SU-DHL-6 (cell line): ENCODE measurements around the gene BANP.

ENCODE experiments used
- EZH2phosphoT487 ChIP-seq: fragments of 200-600 bp; sonication (generic), shearing (Covaris generic); conservative IDR thresholded peaks from 2 replicates; pipeline ENCODE4 v1.6.1; 2018; ENCODE audit warnings: mild to moderate bottlenecking, antibody characterized with exemption, low read length, moderate library complexity, mixed read lengths
- TF ChIP-seq, protein P1 (sequence below): fragments of 200-600 bp; sonication (generic); IDR thresholded peaks from one replicate; pipeline ENCODE4 v1.5.1; 2017; ENCODE audit warnings: antibody characterized with exemption, mild to moderate bottlenecking, low read length, moderate library complexity; ENCODE audit not compliant: insufficient read depth, poor library complexity, severe bottlenecking

DNA sequence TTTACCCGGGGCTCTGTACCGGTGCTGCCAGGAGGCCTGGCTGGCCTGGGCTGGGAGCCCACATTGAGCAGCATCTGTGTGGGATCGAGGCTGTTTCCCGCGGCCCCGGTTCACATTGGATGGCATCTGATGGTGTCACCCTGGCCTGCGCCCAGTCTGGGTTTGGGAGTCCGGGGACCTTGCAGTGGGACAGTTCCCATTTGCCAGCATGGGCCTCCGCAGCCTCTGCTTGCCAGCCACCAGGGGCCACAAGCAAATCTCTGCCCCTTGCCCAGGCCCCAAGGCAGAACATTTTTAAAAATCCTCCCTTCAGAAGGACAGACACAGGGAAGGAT is 64.5 kb downstream of the BANP start:
- TF ChIP-seq, protein P1, sequence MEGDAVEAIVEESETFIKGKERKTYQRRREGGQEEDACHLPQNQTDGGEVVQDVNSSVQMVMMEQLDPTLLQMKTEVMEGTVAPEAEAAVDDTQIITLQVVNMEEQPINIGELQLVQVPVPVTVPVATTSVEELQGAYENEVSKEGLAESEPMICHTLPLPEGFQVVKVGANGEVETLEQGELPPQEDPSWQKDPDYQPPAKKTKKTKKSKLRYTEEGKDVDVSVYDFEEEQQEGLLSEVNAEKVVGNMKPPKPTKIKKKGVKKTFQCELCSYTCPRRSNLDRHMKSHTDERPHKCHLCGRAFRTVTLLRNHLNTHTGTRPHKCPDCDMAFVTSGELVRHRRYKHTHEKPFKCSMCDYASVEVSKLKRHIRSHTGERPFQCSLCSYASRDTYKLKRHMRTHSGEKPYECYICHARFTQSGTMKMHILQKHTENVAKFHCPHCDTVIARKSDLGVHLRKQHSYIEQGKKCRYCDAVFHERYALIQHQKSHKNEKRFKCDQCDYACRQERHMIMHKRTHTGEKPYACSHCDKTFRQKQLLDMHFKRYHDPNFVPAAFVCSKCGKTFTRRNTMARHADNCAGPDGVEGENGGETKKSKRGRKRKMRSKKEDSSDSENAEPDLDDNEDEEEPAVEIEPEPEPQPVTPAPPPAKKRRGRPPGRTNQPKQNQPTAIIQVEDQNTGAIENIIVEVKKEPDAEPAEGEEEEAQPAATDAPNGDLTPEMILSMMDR: no peak
- TF ChIP-seq EZH2phosphoT487: no peak
